A673 (cell line): Measurements from ENCODE around the gene TMPRSS7. TPM values are rescaled to one million over a fixed set of nuclear protein-coding genes. Genes with fewer than 3 reads are reported as not detected.
A peak's percentile ranks its signal among the peaks of the same experiment; 100 is the strongest.

Experiments
- BruUV-seq: library from RNA; stranded (reverse); fragments of 400-500 nt; replicated peaks from 2 replicates; lab custom pipeline; 2021; lab: Mats Ljungman, UMichigan
- CTCF ChIA-PET: fragments of 300-600 bp; sonication (Branson Sonifier 250); formaldehyde crosslinking; loops from one replicate; lab custom pipeline; 2022; ENCODE audit warnings: antibody characterized with exemption; lab: Charles Lee
- POLR2A ChIA-PET: fragments of 300-600 bp; sonication (Branson Sonifier 250); formaldehyde crosslinking; loops from one replicate; lab custom pipeline; 2022; ENCODE audit warnings: antibody characterized with exemption; ENCODE audit not compliant: low non-redundant PET; lab: Charles Lee
- DNase-seq: peaks from one replicate; pipeline ENCODE4 v3.0.0-alpha.2; 2015; ENCODE audit warnings: low spot score
- H3K27ac ChIP-seq: fragments of 200-600 bp; sonication (generic); 2 replicates; pipeline ENCODE4 v1.5.1; 2016; ENCODE audit warnings: mixed run types, low read depth, mild to moderate bottlenecking, mixed read lengths, antibody characterized with exemption, low read length; ENCODE audit not compliant: poor library complexity, severe bottlenecking
- H3K27me3 ChIP-seq: fragments of 200-600 bp; sonication (generic); replicated peaks from 2 replicates; pipeline ENCODE4 v1.6.1; 2017; ENCODE audit warnings: mixed run types, low read depth, mild to moderate bottlenecking, mixed read lengths, antibody characterized with exemption, low read length; ENCODE audit not compliant: insufficient read depth, poor library complexity
- H3K36me3 ChIP-seq: fragments of 200-600 bp; sonication (generic); 2 replicates; pipeline ENCODE4 v1.6.1; 2016; ENCODE audit warnings: mixed run types, mild to moderate bottlenecking, mixed read lengths, antibody characterized with exemption, low read length; ENCODE audit not compliant: insufficient read depth, poor library complexity, severe bottlenecking
- H3K4me1 ChIP-seq: fragments of 200-600 bp; sonication (generic); 2 replicates; pipeline ENCODE4 v1.6.1; 2017; ENCODE audit warnings: mixed run types, mild to moderate bottlenecking, mixed read lengths, antibody characterized with exemption, low read length; ENCODE audit not compliant: insufficient read depth, poor library complexity, severe bottlenecking
- H3K4me3 ChIP-seq: fragments of 200-600 bp; sonication (generic); 2 replicates; pipeline ENCODE4 v1.5.1; 2016; ENCODE audit warnings: low read depth, mixed run types, mild to moderate bottlenecking, mixed read lengths, low read length; ENCODE audit not compliant: poor library complexity, severe bottlenecking
- H3K9me3 ChIP-seq: fragments of 200-600 bp; sonication (generic); 2 replicates; pipeline ENCODE4 v1.6.1; 2016; ENCODE audit warnings: mixed run types, low read depth, mild to moderate bottlenecking, mixed read lengths, antibody characterized with exemption, low read length; ENCODE audit not compliant: poor library complexity, severe bottlenecking
- CTCF ChIP-seq: fragments of 300-800, 200-600 bp; sonication (generic); conservative IDR thresholded peaks from 2 replicates; pipeline ENCODE4 v1.5.1; 2017; ENCODE audit warnings: low read depth, mild to moderate bottlenecking, antibody characterized with exemption, low read length, moderate library complexity, mixed read lengths
- EZH2 ChIP-seq: fragments of 200-600 bp; sonication (generic); IDR thresholded peaks from 2 replicates; pipeline ENCODE4 v1.6.1; 2017; ENCODE audit warnings: borderline replicate concordance, low read depth, mild to moderate bottlenecking, mixed read lengths, antibody characterized with exemption, low read length; ENCODE audit not compliant: poor library complexity, severe bottlenecking
- intact Hi-C: fragments of 100-400 bp; cut with micrococcal nuclease; formaldehyde crosslinking; loops from one replicate; pipeline ENCODE4 v1.10.0; 2022; ENCODE audit not compliant: unreplicated experiment
- total RNA-seq: library from RNA; stranded (reverse); gene quantifications from 2 replicates; pipeline ENCODE4 v1.2.3, GENCODE V29; 2021

TMPRSS7 gene
- total RNA-seq, 1 experiment from 2014 or later, result not detected

GRCh38 chr3:112089956-112090886, 55.7 kb downstream of the TMPRSS7 start:
- H3K27ac ChIP-seq, result no peak overlapping the region
- ChIA-PET CTCF (interaction anchor here (0.6 kb wide), 1 partner anchor 21 kb away, joined by 4 read pairs; no protein-coding TSS in a partner anchor), POLR2A (no interaction called here)
- H3K9me3 ChIP-seq, result no peaks in the 10 kb centered on the region
- H3K4me3 ChIP-seq, result no peak overlapping the region
- TF ChIP-seq CTCF (no peak), EZH2 (no peak)
- H3K4me1 ChIP-seq, result peaks cover 10% of the 10 kb centered on the region
- BruUV-seq, result no TSS peak
- intact Hi-C loops, result no loop called here
- DNase-seq, result peak; percentile 71
- H3K36me3 ChIP-seq, result no peaks in the 10 kb centered on the region
- no peaks in the 10 kb centered on the region for H3K27me3 ChIP-seq

GRCh38 chr3:112090887-112091586, 56.5 kb downstream of the TMPRSS7 start:
- CTCF ChIA-PET, result no interaction called here
- peaks cover 10% of the 10 kb centered on the region for H3K4me1 ChIP-seq
- no peaks in the 10 kb centered on the region for H3K36me3 ChIP-seq
- intact Hi-C loops, result no loop called here
- H3K27me3 ChIP-seq, result no peaks in the 10 kb centered on the region
- no TSS peak for BruUV-seq
- no peaks in the 10 kb centered on the region for H3K9me3 ChIP-seq
- no peak overlapping the region for H3K4me3 ChIP-seq
- POLR2A ChIA-PET, result no interaction called here
- no peak for DNase-seq
- TF ChIP-seq CTCF, result no peak
- no peak for TF ChIP-seq EZH2
- no peak overlapping the region for H3K27ac ChIP-seq

GRCh38 chr3:112092496-112093179, 58.1 kb downstream of the TMPRSS7 start:
- BruUV-seq, result no TSS peak
- POLR2A ChIA-PET, result no interaction called here
- Histone ChIP-seq H3K4me1 (peaks cover 13% of the 10 kb centered on the region), H3K4me3 (no peak overlapping the region), H3K27ac (no peak overlapping the region), H3K9me3 (no peaks in the 10 kb centered on the region), H3K27me3 (no peaks in the 10 kb centered on the region), H3K36me3 (no peaks in the 10 kb centered on the region)
- DNase-seq, result no peak
- CTCF ChIA-PET, result no interaction called here
- intact Hi-C loops, result no loop called here
- TF ChIP-seq CTCF (no peak), EZH2 (no peak)
